Erythroblast (primary cell): ENCODE results near the gene HBG2.

Source experiments
- GATA1 ChIP-seq: IDR thresholded peaks from 2 replicates; pipeline ENCODE4 v1.6.1; 2011; ENCODE audit warnings: low read depth, mild to moderate bottlenecking, control low read depth, low read length, moderate library complexity
- POLR2A ChIP-seq: IDR thresholded peaks from 2 replicates; pipeline ENCODE4 v1.6.1; 2011; ENCODE audit warnings: mild to moderate bottlenecking, low read length

DNA sequence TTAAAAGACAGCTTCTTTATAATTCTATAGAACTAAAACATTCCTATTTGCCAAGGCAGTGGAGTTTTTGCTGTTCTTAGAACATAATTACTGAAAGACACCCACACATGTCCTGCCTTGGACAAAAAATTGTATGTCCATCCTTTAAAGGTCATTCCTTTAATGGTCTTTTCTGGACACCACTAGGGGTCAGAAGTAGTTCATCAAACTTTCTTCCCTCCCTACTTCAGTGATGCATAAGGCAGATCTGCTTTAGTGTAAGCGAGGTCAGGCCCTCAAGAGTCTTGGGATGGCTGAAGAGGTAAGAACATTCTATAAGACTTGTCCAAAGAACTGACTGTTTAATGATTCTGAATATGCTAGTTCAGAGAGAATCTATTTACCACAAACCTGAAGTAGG is 49.8 kb downstream of the HBG2 start:
- TF ChIP-seq POLR2A (no peak), GATA1 (no peak)
